Fibroblast of skin of scalp (primary cell): Measurements from ENCODE around the gene KIAA1217.
"Not testable (repeated sequence)": the region's sequence is repeated elsewhere in the genome, so short reads cannot be mapped to it uniquely, and the experiment has no call there.

Source experiments
- DNase-seq: peaks from one replicate; pipeline ENCODE4 v3.0.0-alpha.2; 2013

The KIAA1217 gene

DNA sequence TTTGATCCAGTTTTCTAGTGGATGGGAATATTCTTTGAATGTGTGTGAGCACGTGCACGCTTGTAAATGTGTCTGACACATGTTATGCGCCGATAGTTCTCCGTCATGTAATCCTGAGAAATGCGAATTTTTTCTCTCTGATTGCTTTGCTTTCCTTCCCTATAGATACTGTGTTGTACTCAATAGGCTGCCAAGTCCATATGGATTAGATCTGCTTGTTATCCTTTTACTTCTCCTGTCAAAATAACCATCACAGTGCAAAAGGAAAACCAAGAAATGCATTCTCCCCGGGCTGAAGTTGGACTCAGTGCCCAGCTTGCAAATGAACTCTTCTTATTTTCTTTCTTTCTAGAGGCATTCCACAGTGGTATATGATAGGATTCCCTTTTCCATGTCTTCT lies 131.9 kb downstream of the KIAA1217 start:
- DNase-seq = peak; percentile 69

DNA sequence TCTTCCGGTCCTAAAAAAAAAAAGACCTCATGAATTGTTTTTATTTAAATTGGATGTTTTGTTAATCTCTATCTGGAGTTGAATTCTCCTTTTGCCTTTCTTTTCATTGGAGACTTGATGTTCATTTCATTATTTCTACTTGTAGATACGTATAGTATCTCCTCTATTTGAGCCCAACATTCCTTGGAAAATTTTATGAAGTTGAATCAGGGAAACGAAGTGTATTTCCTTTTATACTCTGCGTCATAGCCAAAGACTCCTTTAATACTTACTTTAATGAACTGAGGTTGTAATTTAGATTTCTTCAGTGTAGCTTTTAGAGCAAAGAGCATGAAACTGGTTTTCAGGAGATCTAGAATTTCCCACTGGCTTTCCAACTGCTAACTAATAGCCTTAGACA lies 132.4 kb downstream of the KIAA1217 start:
- peak; percentile 22 for DNase-seq

DNA sequence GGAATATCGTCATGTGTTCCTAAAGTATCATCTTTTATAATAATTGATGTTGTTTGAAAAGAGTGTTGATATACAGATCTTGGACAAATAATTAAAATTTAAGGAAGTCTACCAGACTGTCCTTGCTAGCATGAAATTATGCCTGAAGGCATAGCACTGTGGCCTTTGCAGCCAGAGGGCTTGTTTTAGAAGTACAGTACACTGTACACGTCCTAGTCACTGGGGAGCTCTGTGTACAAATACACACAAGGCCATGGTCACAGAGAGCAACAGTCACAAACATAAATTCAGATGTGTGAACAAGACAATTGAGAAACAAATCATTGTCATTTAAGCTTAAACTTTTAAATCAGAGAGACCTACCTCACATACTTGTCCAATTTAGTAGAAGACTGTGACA lies 133.0 kb downstream of the KIAA1217 start:
- DNase-seq = no peak

DNA sequence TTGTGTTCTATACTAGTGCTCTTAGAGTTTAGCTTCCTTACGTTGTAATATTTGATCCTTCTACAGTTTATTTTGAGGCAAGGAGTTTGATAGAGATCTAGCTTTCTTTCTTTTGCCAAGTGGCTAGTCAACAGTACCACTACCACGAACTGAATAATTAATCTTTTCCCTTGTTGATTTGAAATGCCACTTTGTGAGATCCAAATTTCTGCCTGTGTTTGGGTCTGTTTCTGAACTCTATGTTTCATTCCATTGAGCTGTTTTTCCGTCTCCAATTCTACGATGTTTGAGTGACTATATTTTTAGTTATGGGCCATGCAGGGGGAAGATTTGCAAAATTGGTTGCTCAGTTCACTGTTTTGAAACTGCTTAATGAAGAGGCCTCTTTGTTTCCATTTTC lies 134.7 kb downstream of the KIAA1217 start:
- no peak for DNase-seq

DNA sequence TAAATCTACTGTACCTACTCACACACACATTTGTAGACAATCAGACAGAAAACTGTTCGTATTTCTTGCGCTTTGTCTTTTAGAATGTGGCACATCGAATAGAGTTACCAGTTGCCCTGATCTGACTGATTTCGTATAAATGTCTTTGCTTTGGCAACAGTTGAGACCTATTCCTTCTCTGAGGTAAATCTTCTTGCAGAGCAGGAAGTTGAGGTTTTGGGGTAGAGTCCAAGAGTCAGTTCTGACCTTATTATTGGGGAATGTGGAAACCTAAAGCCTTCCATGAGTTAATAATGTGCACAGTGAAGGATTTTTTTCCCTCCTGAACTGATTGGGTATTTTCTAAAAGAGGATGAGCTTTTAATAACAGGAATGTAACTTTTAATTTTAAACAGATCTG lies 135.3 kb downstream of the KIAA1217 start:
- peak; percentile 99 for DNase-seq

DNA sequence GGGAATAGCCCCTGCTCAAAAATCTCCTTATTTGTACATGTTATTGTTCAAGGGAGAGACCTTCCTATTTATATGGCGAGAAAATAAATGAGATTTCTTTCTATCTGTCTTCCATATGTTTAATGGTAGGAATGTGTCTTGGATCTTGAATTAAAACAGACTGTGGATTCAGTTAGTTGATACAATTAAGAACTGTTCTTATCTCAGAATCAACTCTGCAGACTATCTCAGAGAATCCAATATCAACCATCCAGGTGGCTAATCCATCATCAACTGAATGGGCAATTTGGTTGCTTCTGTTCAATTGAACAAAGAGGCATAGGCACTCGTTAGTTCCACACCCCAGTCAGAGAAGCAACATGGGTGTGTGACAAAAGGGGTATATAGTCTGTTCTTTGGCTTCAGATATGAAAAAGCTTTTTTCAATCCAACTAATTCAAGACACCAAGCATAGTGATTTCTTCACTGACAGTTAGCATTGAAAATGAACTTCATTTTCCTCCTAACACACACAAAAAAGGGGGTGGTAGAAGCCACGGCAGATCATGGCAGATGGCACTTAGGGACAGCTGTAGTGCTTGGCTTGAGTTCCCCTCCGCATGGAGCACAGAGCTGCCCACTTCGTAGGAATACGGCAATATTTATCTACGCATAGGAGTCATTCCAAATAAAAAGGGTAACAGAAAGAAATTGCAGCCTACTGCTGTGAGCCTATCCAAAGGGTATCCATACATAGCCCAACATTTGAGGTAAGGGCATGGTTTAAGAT lies 135.9 kb downstream of the KIAA1217 start:
- no peak for DNase-seq

DNA sequence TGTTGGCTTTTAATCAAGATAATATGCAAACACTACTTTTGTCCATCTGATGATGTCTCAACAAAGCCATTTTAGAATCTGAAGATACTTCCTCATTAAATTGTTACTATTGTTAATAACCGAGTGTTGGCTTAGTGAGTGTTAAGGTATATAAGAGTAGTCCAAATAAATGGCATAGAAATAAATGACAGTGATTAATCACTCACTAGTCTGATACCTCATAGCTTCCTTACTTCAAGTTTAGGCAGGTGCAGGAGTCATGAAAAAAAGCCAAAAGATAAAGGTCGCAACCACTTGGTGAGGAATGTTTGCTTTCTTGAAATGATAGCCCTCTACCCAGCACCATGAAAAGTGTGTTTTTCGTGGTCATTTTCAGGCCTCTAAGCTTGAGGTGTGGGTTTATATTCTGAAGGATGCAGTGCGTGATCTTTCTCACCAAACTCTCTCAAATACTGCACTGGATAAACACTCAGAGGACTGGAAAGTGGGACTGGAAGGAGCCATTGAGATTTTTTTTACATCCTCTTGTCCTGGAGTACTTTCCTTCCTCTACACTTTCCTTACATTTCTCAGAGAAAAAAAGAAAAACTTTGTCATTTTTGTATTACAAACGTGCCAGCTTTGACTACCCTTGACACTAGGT lies 138.1 kb downstream of the KIAA1217 start:
- no peak for DNase-seq

DNA sequence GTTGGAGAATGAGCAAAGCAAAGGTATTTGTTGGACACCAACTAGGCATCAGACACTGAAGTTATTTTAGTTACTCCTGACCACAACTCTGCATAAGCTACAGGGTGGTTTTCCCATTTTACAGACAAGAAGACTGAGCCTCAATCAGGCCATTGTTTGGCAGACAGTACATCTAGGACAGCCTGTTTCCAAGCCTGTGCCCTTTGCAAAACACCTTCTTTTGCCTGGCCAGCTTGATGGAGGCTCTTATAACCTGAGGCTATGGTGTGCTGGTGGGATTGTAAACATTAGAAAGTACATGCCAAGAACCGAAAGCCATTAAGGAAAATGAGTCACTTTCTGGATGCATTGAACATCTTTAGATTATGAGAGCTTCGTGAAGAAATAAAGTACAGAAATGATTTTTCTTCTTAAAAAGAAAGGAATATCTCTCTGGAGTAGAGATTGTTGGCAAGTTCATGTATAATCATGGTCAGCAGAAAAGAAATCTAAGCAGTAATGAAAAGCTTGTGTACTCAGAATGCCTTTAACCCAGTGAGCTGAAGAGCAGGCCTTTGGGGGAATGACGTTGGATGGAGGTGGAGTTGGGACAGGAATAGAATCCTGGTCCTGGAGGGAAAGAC lies 140.6 kb downstream of the KIAA1217 start:
- peak; percentile 47 for DNase-seq

DNA sequence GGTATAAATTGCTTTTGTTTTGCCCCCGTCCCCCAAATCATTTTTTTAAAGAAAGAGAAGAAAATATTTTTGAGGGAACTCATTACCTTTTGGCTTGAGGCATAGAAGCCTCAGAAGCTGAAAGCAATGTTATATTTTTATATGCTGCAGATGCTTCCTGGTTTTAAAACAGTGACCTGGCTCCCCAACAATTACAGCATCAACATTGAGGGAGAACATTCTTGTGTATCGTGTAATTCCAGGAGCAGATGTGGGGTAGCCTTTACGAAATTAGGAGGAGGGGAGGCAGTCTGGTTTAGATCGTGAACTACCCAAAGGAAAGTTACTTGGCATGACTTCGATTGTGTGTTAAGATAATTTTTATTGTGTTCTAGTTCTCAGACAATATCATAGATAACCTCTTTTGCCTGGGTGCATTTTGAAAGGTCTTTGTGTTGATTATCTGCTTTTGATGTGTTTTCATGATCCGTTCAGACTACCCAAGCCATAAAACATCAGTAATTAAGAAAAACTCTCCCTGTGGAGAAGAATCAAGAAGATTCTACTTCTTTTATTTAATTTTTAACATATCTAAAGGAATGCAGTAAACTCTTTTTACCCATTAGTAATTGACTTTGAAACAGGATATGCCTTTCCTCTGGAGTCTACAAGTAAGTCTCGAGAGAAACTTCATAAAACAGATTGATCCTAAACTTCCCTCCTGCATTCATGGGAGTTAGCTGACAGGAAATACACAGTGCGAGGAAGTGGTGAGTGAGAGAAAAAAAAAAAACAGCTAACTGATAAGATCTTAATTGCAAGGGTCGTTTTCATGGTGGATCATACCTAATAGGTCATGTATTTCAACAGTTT lies 141.4 kb downstream of the KIAA1217 start:
- peak; percentile 69 for DNase-seq

DNA sequence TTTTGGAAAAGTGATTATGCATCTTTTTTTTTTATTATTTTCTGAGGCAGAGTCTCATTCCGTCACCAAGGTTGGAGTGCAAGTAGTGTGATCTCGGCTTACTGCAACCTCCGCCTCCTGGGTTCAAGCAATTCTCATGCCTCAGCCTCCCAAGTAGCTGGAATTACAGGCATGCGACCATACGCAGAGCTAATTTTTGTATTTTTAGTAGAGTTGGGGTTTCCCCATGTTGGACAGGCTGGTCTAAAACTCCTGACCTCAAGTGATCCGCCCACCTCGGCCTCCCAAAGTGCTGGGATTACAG lies 141.9 kb downstream of the KIAA1217 start:
- not testable (repeated sequence) for DNase-seq

DNA sequence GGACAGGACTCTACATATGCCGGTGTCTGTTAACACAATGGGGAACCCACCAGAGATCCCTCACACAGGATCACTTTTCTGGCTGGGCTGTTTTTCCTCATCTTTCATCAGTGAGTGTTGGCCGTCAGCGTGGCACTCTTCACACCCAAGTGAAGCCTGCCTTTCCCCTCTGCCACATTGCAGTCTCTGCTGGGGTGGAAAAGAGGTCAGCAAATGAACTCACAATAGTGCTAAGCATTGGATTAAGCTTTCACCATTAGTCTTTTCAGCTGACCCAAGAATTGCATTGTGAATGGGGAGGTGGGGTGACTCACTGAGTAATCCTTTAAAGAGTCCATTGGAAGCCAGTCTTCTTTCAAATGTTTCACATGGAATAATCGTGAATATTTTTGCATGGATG lies 143.0 kb downstream of the KIAA1217 start:
- DNase-seq = peak; percentile 32

DNA sequence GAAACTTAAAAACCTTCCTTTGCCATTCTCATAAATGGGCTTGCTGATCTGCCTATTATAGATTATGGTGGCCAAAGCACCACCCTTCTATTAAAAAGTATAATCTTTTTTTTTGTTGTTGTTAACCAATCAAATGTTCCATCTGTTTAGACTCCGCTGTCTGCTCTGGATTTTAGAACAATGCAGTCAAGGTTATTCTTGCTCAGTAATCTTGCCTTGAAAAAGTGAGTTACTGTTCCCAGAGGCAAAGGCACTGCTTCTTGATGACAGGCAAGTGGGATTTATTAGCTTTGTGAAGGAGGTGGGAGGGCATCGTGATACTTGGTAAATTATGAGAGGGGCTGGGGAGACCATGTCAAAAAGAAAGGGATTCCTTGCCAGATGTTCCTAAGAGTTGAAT lies 143.5 kb downstream of the KIAA1217 start:
- DNase-seq = no peak

DNA sequence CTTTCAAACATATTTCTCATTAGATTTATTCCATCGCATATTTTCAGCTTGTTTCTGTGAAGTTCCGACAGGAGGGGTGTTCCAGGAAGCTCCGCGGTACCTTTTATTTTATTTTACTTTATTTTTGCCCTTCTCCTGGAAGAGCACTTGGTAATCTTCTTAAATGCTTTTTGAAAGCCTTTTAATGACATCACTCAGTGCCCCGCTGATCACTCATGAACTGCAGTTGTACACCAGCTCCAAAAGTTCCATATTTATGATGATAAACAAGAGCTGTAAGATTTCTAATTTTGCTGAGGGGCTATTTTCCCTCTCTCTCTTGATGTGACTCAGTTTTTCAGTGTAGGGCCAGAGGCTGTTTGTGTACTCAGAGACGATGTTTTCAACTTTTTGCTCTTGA lies 144.4 kb downstream of the KIAA1217 start:
- DNase-seq = no peak

DNA sequence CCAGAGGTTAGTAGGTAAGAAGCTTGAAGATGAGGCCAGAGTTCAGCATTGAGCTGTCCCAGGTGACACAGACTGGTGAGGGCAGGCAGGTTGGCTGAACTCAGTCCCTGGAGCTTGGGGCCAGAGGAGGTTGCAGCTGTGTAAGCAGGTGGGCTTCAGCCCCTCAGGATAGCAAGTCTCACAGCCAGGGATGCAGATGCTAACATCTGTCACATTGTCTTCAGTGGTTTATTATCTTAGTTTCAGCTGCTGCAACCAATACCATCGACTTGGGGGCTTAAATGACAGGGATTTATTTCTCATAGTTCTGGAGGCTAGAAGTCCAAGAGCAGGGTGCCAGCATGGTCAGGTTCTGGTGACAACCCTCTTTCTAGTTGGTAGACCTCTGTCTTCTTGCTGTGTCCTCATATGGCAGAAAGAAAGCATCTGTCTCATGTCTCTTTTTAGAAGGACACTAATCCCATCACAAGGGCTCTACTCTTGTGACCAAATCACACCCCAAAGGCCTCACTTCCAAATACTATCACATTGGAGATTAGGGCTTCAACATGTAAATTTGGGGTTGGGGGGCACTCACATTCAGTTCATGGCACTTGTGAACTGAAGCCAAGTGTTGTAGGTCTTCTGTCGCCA lies 146.2 kb downstream of the KIAA1217 start:
- no peak for DNase-seq

DNA sequence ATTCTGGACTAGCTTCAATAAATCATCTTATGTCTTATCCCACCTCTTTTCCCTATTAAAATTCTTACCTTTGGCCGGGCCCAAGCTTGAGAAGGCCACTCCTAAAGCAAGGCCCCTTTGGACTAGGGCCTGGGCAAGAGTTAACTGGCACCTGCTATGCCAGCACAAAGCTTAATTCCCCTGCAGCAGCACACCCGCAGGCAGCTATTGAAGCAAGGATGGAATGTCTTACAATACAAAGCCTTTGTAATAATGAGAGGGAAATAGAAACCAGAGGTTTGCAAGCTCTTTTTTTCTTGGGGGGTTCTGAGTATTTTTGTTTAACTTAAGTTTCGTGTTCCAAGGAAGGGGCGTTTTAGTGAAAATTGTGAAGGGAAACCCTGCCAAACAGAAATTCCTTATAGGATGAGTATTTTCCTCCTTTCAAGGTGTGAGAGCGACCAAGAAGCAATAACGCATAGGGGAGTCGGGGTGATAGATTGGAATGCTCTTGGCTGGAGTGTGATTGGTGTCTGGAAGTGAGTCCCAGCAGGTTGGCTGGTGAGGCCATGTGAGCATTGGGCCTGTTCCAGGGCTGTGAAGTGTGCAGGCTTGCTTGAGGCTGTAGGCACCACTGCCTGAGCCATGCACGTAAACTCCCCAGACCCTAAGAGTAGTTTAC lies 148.5 kb downstream of the KIAA1217 start:
- no peak for DNase-seq

DNA sequence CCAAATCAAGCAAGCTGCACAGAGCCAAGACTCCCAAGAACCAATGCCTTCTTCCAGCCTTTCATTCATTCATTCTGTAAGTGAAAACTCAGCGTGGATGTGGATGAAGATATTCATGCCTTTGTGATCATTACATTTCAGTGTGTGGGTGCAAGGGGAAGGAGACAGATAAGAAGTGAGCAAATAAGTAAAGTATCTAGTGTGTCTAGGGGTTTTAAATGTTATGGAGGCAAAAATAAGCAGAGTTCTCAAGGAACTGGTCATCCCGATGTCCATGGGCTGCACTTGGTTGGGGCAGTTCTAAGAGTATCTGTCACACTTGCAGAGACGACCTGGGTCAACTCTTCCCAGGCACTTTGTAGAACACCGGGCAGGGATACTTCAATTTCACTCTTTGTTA lies 149.1 kb downstream of the KIAA1217 start:
- DNase-seq = no peak

DNA sequence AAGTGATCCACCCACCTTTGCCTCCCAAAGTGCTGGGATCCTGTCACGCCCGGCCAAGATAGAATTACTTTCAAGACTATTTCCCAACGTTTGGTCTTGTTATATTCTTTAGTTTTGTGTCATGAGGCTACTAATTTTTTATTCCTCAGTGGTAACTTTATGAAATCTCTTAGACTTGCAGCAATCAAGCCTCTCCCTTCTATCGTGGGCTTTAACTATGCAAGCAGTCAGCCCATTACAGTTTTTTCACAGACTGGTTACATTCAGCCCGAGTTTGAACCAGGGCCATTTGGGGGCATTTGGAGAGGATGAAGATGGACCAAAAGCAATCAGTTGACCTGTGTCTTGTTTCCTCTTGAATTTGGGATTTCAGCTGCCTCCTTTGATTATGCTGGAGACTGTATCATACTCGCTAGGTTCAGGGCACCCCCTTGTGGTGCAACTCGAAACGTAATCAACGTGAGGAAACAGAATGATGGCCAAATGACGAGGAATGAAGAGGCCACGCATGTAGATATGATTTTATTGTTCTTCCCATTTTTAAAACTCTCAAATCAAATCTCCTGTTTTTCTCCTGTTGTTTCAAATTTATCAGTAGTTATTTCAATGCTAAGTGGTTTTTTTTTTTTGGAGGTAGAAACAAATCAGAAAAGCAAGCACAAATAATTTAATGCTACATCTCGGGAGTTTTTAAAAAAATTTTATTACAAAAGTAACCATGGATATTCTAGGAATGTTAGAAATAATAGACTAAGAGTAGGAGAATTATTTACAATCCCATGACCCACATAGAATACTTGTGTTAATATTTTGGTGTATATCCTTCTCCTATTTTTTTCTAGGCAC lies 151.6 kb downstream of the KIAA1217 start:
- DNase-seq = peak; percentile 79

DNA sequence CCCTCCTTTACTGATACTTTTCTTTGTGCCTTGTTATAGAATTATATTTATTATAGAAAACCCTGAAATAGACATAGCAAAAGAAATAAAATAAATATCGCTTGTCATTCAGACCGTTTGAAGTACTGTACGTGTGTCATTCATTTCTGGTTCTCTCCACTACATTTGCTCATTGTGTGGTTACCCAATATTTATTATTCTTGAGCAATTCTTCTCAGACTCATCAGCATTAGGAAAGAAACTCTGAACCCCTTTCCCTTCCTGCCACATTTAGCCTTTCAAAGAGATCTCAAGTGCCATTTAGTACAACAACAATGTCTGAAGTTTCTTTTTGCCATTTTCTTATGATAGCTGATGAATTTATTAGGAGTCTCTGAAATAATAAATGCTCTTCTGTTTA lies 154.1 kb downstream of the KIAA1217 start:
- peak; percentile 43 for DNase-seq

DNA sequence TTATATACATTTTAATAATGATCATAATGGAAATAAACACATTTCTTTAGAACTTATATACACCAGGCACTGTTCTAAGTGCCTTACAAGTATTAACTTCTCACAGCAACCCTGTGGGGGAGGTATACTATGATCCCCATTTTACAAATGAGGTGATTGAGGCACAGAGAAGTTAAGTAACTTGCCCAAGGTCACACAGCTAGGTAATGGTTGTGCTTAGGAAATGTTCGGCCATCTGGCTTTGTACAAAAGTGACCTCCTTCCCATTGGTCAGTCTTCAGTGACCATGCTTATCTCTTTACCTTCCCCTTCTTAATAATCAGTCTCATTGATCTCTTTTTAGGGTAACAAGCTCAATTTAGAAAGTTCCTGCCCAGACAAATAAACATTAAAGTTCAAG lies 158.8 kb downstream of the KIAA1217 start:
- no peak for DNase-seq

DNA sequence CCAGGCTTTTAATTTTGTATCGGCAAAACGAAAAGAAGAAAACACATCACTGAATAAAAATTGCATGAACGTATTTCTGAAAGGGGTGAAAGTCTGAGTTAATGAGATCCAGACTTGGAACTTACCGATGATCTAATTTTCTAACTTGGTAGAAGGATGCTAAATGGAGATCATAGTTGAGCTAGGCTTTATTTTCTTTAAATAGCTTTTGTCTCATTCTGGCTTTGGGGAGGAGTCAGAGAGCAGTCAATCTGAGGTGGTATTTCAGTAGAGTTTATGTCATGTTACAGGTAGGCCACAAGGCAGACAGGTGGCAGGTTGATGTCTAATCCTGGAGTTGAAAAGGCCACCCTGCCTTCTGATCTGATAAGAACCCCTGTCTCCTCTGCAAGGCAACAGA lies 161.9 kb downstream of the KIAA1217 start:
- DNase-seq = peak; percentile 33

DNA sequence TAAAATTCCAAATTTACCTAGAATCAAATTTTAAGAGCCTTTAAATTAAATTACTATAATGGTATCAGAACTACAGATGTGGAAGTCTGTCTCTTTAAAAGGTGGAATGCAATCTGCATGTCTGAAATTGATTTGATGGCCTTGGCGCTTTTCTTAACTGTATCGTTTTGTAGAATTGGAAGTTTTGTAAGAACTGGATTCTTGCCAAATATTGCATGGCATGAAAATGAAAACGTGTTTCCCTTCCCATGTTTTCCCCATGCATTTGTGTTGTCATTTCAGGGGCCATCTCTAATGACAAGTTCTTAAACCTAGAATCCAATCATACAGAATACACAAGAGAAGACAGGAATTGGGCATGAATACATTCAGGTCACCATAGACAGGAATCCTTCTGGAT lies 162.5 kb downstream of the KIAA1217 start:
- DNase-seq = no peak
